Skeletal muscle cell (primary cell): Measurements from ENCODE around the gene ATP2B3.

ENCODE experiments used
- DNase-seq: peaks from one replicate; pipeline ENCODE4 v3.0.0-alpha.2; 2010; ENCODE audit warnings: low read depth
- H3K4me3 ChIP-seq: 2 replicates; pipeline ENCODE4 v1.5.1; 2011; ENCODE audit warnings: low read depth, mild to moderate bottlenecking, control low read depth, low read length, moderate library complexity

The ATP2B3 gene

DNA sequence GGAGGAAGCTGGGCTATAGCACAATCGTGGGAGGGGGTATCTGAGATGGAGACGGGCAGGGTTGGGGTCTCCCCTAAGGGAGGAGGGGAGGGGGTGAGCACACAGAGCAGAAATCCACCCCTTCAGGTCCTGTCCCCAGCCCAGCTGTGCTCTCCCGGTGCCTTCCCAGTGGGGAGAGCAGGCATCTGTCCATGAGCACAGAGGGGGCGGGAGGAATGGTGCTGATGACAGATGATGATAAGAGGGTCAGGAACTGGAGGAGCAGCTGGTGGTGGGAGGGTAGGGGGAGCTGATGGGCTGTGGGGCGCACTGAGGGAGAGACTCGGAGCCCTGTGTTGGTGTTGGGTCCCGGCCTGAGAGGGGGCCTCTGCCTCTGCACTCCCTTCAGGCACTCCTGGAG lies 8.6 kb downstream of the ATP2B3 start:
- H3K4me3 ChIP-seq = no peak overlapping the region
- no peak for DNase-seq

DNA sequence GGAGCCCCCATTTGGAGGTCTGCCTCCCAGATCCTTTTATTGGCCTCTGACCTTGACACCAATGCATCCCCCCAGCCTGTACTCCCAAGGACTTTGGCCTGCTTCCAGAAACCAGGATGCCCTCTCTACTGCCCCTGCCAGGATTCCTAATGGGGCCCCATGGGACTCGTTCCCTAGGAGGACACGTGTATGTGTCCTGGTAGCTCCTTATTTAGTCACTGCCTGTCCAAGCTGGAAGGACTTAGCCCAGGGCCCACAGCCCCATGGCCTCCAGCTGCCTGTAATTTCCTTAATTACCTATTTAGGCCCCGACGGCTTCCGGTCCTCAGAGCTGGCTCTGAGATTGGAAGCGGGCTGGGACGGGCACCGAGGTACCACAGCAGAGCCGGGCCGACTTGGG lies 9.4 kb downstream of the ATP2B3 start:
- no peak for DNase-seq
- no peak overlapping the region for H3K4me3 ChIP-seq

DNA sequence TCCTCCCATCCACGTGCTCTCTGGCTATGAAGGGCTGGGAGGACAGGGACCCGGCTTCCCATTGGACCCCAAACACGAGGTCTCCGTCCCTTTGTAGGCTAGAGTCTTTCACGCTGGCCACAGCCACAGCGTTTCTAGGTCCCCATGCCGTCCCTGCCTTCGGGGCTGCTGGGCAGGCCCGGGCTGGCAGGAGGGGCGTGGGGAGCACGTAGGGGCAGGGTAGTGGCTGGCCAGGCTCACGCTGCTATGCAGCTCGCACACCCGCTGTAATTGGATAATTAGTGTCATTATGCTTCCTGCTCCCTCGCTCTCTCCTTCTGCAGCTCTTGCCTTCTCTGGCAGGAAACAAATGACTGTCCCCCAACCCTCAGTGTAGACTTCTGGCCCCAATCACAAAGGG lies 9.8 kb downstream of the ATP2B3 start:
- no peak for DNase-seq
- no peak overlapping the region for H3K4me3 ChIP-seq

DNA sequence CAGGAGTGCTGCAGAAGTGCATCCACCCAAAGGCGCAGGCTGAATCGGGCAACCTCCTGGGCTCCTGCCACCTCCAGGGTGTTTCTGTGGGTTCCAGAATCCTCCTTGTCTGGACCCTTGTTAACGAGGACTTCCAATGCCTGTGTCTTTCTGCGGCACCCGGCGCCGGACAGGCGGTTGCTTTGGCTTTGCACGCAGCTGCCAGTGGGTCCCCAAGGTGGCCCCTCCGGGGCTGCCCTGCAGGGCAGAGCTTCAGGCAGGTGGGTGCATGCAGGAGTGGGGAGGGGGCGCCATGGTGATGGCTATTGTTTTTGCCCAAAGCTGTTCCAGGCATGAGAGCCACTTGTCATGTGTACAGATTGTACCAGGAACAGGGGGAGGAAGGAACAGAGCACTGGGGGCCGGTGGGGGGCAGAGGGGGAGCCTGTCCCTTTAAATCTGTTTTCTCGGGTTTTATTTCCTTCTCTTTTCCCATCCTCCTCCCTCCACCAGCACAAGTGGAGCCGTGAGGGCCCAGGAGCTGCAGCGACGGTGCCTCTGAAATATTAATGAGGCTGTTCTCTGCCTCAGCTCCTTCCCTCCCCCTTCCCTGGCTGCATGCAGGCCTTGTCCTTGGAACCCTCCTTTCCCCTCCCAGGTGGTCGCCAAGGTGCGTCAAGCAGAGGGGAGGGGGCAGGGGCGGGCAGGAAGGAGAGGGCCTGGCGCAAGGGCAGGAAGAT lies 13.1 kb downstream of the ATP2B3 start:
- DNase-seq = no peak
- no peak overlapping the region for H3K4me3 ChIP-seq

DNA sequence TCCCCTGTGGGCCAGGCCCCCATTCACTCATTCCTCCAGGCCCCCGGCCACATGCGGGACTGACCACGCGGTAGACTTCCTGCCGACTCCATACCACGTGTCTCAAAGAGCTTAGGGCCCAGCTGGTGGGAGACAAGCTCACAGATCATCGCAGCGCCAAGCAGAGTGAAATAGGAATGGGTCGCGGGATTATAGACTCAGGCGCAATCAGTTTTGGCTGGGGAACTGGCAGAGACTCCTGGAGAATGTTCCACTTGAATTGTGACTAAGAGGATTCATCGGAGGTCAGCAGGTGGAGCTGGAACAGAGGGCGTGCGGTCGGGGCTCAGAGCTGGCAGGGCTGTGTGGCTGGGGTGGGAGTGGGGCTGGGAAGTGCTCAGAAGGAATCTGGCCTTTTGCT lies 15.6 kb downstream of the ATP2B3 start:
- DNase-seq = no peak
- H3K4me3 ChIP-seq = no peak overlapping the region

DNA sequence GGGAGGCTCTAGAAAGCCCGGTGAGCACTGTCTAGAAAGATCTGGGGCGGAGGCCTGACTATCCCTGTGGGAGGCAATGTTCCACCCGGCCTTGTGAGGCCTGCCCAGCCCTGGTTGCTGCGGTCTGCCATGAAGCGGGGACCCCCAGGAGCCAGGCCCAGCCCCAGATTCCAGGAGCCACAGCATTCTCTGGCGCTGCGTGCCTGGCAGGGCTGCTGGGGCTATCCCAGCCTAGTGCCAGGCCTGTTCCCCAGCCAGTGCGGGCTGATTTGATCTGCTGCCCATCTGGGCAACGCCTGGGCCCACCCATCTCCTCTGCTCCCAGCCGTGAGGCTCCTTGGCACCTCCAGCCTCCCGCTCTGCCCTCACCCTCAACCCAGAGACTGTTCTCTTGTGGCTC lies 19.6 kb downstream of the ATP2B3 start:
- DNase-seq = no peak
- H3K4me3 ChIP-seq = no peak overlapping the region

DNA sequence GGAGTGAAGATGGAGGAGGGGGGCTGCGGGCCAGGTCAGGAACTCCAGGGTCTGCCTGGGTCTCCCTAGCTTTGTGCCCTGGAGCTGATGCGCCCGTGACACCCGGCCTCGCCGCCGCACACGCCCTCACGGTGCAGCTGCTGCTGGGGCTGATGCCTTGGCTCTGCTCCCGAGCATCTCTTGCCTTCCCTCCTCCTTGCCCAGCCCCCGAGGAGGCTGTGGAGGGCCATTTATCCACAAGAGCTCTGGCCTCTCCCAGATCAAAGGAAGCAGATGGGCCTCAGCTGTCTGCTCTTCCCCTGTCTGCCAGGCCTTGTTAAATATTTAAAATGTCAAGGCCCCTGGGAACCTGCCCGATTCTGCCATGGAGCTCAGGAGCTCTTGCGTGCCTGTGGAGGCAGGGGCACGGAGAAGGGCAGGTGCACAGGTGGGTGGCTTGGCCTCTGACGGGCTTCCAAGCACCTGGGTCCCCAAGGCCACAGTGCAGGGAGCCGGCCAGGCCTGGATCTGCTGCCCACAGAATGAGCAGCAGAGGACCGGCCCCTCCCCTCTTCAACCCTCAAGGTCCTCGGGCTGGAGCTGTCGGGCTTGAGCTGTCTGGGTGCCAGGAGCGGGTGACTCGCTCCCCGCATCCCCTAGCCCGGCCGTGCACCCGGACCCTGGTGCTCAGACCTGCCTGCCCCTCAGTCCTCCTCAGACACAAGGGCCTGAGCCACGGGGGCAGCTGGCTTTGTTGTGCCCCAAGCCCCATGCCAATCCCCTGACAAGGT lies 20.3 kb downstream of the ATP2B3 start:
- no peak overlapping the region for H3K4me3 ChIP-seq

DNA sequence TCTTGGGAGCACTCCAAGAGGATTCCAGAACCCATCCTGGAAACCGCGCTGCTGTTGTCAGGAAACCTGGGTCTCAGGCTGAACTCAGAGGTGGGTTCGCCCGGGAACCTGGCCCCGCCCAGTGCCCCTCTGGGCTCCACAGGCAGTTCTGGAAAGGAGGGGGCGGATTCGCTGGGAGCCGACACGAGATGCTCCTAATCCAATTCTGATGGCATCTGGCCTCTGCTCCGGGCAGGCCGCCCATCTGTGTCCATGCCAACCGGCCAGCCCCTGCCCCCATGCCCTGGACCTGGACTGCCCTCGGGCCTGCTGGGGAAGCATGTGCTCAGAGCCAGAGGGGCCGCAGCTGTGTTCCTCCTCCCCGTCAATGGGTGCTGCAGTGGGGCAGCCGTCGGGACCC lies 21.0 kb downstream of the ATP2B3 start:
- DNase-seq = no peak

More for the DNA sequence above, 20.3 kb downstream of the ATP2B3 start:
- DNase-seq = no peak

DNA sequence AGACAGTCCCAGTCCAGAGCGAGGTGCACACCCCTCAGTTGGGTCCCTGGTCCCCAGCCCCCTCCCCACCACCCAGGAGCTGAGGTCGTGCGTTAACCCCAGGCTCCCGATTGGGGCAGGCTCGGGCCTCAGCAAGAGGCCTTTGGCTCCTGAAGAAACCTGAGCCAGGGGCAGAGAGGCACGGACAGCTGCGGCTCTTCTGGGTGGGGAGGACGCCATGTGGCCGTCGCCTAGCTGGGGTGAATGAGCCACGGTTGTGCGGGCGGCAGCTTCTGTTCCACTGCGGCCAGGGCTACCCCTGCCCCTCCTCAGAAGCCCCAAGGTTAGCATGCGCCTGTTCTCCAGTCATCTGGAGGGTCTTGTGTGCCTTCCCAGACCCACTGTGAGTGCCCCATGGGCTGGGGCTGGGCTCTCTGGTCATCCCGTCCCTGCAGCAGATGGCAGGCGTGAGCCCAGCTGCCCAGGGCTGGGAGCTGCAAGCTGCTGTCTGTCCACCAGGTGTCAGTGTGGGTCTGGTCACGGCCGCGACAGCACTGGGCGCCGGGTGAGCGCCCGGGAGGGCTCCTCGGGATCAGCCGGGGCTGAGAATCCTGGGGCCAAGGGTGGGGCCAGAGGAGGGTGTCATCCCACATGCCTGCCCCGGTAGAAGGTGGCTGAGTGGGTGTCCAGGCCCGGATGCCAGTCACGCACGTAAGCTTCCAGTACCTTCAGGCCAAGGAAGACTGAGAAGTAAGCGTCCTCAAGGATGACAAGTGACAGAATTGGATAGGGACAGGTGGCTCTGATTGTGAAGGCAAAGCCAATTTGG lies 21.9 kb downstream of the ATP2B3 start:
- no peak overlapping the region for H3K4me3 ChIP-seq
- no peak for DNase-seq

More for the DNA sequence above, 21.0 kb downstream of the ATP2B3 start:
- H3K4me3 ChIP-seq = no peak overlapping the region

DNA sequence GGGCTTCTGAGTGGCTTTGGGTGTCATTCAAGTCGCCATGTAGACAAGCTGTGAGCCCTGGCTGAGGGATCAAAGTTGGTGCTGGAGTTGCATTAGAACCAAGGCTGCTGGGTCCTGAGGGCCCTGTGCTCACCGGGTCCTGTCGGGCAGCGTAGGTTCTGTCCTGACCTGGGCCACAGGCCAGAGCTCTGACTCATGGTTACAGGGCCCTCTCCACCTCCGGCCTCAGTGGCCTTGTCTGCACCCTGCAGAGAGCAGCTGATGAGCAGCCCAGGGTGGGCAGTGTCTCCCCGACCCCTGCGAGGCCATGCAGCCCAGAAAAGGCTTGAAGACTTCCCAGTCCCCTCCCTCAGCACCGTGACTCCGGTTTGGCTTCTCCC lies 22.5 kb downstream of the ATP2B3 start:
- no peak overlapping the region for H3K4me3 ChIP-seq
- DNase-seq = no peak

DNA sequence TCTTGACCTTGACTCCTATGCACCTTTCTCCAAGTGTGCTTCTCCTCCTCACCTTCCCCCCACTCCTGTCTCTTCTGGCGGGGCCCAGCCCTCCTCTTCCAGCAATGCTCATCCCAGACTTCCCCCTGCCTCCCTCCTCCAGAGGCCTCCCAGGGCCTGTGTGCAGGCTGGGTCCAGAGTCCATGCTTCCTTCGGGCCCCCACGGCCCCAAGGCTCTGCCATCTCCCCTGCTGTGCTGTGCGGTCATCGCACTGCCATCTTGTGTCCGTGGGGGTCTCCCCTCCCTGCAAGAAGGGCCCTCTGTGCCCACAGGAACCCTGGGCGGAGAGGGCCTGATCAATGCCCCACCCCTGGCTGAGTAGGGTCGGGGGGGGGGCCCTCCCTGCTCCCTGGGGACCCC lies 27.3 kb downstream of the ATP2B3 start:
- no peak for DNase-seq
- H3K4me3 ChIP-seq = no peak overlapping the region

DNA sequence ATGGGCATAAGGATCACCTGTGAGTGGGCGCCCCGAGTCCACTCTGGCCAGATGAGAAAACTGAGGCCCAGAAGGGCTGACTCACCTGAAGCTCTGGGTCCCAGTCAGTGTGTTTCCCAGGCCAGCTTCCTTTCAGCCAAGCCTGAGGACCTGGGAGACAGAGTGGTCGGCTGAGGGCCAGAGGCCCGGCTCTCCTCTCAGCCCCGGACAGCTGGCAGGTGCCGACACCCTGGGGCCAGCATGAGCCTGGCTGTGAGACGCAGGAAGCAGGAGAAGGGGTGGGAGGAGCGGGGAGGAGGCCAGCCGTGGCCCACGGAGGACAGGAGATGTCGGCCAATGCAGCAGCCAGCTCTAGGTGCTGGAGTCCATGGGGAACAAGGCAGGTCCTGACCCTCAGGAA lies 28.9 kb downstream of the ATP2B3 start:
- no peak overlapping the region for H3K4me3 ChIP-seq
- no peak for DNase-seq

DNA sequence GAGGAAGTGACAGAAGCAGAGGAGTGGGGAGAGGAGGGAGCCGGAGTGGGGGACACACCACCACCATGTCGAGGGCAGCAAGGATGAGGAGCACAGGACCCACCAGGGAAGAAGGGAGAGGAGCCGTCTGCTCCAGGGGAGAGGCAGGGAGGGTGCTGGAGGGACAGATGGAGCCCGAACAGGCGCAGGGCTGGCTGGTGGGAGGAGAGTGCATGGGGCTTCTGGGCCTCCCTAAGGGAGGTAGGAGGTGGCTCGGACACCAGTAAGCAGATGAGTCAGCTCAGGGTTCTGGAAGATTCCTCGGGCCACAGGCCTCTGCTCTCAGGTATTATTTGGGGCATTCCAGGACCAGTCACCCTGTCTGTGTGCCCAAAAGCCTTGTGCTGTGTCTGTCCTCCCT lies 29.8 kb downstream of the ATP2B3 start:
- no peak for DNase-seq
- no peak overlapping the region for H3K4me3 ChIP-seq

DNA sequence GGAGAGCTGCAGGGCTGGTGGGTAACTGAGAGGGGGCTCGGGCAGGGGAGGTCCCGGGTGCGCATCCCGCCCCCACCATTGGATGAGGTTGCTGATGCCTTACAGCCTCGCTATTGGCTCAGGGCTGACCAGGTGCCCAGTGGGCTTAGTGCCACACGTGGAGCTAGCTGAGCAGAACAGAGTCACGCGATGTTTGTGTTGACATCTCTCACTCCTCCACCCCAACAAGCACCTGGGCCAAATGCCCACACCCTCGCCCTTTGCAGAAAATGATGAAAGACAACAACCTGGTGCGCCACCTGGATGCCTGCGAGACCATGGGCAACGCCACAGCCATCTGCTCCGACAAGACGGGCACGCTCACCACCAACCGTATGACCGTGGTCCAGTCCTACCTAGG lies 31.8 kb downstream of the ATP2B3 start:
- DNase-seq = no peak
- H3K4me3 ChIP-seq = no peak overlapping the region

DNA sequence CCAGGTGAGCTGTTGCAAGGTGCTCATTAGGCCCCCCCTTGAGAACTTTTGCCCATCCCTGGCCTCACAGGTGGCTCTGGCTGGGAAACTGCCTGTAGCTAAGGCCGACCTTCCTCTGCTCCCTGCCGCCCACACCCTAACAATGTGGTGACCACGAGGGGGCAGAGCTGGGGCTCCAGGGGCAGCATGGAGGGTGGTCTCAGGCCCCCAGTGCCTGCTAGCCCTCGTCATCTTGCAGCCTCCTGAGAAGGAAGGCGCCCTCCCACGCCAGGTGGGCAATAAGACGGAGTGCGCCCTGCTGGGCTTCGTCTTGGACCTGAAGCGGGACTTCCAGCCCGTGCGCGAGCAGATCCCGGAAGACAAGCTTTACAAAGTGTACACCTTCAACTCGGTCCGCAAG lies 32.4 kb downstream of the ATP2B3 start:
- H3K4me3 ChIP-seq = no peak overlapping the region
- no peak for DNase-seq

DNA sequence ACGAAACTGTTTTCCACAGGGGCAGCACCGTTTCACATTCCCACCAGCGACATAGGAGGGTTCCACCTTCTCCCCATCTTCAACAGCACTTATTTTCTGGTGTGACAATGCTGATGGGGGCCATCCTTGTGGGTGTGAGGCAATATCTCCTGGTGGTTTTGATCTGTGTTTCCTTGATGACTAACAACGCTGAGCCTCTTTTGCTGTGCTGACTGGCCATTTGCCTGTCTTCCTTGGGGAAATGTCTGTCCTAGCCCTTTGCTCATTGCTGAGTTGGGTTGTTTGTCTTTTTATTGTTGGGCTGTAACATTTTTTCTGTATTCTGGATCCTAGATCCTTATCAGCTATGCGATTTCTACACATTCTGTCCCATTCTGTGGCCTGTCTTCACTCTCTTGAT lies 33.7 kb downstream of the ATP2B3 start:
- no peak overlapping the region for H3K4me3 ChIP-seq
- no peak for DNase-seq

DNA sequence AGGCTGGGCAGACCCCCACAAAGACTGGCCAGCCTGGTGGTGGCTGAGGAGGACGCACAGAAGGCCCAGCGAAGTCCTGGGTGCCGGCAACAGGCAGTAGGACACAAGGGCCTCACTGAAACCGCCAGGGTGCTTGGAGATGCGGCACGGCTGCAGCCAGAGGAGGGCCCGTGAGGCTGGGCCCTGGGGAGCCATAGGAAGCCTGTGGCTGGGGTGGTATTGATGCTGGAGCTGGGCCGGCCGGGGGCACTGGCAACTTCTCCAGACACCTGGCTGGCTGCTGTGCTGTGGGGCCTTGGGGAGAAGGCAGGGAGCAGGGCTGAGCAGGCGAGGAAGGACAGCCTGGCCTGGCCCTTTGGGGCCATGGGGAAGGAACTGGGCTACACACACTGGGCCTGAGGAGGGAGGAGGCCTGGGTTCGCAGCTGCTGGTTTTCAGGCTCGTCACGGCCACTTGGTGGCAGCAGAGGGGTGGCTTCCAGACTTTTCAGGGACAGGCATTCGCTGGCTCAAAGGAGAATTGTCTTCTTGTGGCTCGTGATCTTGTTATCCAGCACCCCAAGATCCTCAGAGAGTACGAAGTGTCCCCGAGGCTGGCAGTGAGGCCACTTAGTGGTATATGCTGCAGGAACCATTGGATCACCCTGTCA lies 37.2 kb downstream of the ATP2B3 start:
- DNase-seq = no peak
- no peak overlapping the region for H3K4me3 ChIP-seq

DNA sequence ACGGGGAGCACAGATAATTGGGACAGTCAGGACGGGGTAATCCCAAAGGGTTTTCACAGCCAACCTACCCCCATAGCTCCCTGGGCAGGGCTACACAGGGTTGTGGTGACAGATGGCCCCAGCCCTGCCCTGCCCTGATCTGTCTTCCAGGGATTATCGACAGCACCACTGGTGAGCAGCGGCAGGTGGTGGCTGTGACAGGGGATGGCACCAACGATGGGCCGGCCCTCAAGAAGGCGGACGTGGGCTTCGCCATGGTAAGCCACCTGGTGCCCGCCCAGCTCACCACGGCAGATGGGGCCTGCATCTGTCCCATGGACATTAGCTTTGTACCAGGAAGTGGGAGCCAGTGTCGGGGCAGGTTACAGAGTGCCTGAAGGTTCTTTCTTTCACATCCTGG lies 39.3 kb downstream of the ATP2B3 start:
- no peak overlapping the region for H3K4me3 ChIP-seq
- DNase-seq = no peak

DNA sequence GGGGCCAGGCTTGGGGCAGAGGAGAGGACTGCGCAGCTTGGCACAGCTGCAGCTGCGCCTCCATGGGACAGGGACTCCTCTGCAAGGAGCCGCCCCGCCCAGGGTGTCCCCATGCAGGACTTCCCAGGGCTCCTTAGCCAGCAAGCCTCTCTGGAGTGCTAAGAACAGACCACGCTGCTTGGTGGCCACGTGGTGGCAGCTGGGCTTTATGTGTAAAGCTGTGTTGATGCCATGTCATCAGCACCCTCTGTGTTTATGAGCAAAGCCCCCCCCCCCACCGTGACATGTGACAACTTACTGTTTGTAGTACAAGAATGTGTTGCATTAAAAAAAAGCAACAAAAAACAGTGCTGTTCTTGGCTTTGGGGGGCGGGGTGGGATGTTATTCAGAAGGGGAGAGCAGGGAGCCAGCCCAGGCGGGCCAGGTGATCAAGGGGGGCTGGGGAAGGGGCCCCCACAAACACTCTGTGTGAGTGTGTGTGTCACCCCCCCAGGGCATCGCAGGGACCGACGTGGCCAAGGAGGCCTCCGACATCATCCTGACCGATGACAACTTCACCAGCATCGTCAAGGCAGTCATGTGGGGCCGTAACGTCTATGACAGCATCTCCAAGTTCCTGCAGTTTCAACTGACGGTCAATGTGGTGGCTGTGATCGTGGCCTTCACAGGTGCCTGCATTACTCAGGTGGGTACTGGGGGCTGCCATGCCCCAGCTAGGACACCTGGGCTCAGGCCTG lies 40.3 kb downstream of the ATP2B3 start:
- no peak overlapping the region for H3K4me3 ChIP-seq
- no peak for DNase-seq
